ENCODE measurements around the gene WDR11.

The WDR11 gene

DNA sequence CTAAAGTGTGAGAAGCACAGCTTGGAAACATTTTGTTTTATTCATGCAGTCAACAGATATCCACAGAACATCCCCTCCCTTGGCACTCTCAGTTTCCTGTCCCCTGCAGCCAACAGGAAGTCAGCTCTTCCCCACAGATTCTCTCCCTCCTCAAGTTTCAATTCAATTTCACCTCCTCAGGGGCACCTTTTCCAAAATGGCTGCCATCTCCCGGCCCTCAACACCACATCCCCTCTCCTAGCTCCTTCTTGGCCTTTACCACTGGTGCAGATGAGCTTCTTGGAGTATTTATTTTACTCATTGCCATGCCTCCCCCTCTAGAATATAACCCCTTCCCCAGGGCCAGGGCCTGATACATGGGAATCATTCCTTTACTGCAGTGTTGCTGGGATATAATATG is 94.0 kb downstream of the WDR11 start:
- no peak for DNase-seq

DNA sequence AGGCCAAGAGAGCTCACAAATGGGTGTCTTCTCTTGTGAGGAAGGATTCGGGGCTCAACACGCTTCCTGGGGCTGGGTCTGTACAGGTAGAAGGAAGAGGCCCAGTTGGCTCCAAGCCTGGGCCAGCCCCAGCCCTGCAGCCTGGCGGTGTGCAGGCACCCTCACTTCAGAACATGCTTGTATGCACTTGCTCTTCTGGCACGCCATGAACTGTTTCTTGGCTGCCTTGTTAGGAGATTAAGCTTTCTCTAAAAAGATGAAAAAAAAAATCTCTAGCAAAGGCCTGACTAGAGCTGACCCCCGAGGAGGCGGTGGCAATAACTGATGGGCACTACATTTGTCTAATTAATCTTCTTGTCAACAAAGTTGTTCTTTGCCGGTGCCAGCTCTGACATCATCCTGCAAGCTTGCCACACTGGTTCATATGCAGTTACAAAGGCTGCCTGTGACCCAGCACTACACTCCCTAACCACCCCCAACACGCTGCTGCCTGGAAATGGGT is 94.7 kb downstream of the WDR11 start:
- DNase-seq: no peak

DNA sequence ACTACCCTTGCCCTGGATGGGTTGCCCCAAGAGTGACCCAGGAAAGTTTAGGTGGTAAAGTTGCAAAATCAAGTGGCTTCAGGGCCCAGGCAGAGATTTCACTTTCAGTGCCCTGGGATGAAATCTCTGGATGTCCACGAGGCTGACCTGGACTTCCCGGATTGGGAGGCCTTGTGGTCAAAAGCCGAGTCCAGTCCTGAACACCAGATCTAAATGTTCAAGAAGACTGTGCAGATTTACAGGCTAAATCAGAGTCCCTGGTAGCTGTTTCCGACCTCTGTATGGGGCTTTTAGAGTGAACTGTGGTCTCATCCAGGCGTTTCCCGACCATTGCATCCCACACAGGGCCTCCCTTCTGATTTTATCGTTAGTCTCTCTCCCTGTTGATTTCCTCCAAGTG is 95.3 kb downstream of the WDR11 start:
- no peak for DNase-seq

DNA sequence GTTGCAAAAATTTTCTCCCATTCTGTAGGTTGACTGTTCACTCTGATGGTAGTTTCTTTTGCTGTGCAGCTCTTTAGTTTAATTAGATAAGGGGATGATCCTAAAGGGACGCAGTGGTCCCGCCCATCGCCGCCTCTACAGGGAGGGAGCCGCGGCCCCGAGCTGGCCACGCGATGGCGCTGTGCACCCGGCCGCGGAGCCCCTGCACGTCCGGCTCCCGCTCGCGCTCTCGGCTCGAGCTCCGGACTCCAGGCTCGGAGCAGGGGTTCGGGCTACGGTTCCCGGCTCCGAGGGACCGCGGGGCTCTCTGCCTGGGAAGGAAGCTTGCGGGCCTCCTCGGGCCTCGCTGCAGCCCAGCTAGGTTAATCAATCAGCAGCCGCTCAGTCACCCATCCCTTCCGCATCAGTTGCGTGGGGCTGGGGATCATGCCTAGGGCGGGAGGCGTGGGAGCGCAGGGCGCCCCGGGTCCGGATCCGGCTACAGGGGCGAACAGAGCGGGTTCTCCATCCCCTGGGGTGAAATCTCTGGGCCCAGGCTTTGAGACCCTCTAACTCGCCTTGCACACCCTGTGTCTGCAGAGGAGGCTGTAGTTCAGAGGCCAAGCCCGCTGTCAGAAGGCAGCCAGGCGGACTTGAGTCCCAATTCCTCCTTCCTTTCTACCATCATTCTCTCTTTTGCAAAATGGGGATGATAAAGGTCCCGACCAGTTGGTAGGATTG is 97.9 kb downstream of the WDR11 start:
- peak; percentile 48 for DNase-seq

DNA sequence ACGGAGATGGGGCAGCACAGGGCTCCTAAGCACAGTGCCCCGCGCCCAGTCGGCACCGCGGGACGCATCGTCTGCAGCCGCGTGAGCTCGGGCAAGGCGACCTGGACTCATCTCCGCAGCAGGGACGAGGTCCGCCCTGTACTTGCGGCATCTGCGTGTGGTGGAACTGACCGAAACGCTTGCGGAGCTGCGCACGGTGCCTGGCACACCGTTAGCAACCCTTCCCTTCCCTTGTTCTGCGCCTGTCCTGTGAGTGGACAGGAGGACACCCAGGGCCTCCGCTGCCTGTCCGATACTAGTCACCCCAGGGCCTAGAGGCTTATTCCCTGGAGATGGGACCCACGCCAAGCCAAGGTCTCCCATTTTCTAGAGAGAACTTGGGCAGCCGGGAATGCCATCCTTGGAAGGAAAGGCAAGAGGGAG is 98.5 kb downstream of the WDR11 start:
- no peak for DNase-seq

DNA sequence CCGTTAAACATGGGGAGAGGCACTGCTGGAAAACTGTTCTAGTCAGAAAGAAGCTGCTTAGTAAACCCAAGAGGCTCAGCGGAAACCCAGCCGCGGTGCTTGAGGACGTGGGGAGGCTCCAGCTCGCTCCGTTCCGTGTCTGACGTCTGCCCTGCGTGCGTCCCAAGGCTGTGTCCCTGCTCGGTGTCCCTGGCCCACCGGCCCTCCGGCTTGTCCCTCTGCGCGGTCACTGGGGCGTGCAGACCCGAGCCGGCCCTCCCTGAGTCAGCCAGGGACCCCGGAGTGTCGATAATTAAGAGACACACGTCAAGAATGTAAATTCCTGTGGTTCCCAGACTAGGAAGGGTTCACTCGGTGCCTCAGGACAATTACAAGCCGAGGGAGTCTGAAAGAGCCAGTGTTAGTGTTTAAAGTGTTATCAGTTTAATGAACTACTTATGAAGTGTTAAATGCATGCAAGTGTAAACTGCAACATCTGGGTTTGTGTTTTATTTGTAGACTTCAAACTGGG is 98.9 kb downstream of the WDR11 start:
- no peak for DNase-seq

DNA sequence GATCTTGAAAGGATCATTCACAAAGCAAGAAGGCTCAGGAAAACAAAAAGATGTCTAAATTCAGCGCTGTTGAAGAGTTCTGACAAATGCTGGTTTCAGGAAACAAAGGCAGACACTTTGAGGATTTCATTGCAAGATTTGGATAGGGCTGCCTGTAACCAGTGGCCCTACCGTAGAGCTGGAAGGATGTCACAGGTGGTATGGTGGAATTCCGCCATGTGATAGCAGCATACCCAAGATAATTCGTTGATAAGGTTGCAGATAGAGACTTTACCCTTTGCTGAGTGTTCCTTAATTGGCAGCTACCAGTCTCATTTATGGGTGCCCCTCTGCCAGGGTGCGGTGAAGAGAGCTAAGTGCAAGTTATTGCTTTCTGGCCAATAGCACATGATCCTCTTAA is 100.1 kb downstream of the WDR11 start:
- no peak for DNase-seq

DNA sequence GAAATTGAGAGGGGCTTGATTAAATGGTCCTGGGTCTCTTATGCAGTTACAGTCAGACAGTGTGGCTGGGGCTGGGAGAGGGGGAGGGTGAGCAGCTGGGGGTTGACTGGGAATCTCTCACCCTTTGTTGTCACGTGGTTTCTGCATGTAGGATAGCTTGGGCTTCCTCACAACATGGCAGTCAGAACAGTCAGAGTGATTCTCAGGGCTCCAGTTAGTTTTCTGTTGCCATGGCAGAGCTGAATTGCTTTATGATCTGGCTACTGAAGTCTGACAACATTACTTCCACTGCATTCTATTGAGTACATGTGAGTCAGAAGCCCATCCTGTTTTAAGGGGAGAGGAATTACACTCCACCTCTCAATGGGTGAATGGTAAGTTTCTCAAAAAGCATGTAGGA is 102.7 kb downstream of the WDR11 start:
- DNase-seq: no peak

All from CD4-positive, alpha-beta T cell treated with Interleukin-10 for 1 hour (primary cell).